A673 (cell line): Measurements from ENCODE around the gene UST.

Experiments used
- CTCF ChIP-seq: fragments of 300-800, 200-600 bp; sonication (generic); conservative IDR thresholded peaks from 2 replicates; pipeline ENCODE4 v1.5.1; 2017; ENCODE audit warnings: low read depth, mild to moderate bottlenecking, antibody characterized with exemption, low read length, moderate library complexity, mixed read lengths
- EZH2 ChIP-seq: fragments of 200-600 bp; sonication (generic); IDR thresholded peaks from 2 replicates; pipeline ENCODE4 v1.6.1; 2017; ENCODE audit warnings: borderline replicate concordance, low read depth, mild to moderate bottlenecking, mixed read lengths, antibody characterized with exemption, low read length; ENCODE audit not compliant: poor library complexity, severe bottlenecking

GRCh38 chr6:149027484-149027883 lies 280.7 kb downstream of the UST start:
- TF ChIP-seq EZH2 (no peak), CTCF (no peak)
